Activated effector memory CD4-positive, alpha-beta T cell treated with anti-CD3 and anti-CD28 coated beads, Interleukin-2, amount 50 U/mL, for 16 hours (primary cell): ENCODE results near the gene CKB.
A peak's percentile ranks its signal among the peaks of the same experiment; 100 is the strongest.
"Not testable (repeated sequence)": the region's sequence is repeated elsewhere in the genome, so short reads cannot be mapped to it uniquely, and the experiment has no call there.

ENCODE experiments used
- DNase-seq: peaks from one replicate; pipeline ENCODE4 v3.0.0-alpha.2; 2020

CKB gene

DNA sequence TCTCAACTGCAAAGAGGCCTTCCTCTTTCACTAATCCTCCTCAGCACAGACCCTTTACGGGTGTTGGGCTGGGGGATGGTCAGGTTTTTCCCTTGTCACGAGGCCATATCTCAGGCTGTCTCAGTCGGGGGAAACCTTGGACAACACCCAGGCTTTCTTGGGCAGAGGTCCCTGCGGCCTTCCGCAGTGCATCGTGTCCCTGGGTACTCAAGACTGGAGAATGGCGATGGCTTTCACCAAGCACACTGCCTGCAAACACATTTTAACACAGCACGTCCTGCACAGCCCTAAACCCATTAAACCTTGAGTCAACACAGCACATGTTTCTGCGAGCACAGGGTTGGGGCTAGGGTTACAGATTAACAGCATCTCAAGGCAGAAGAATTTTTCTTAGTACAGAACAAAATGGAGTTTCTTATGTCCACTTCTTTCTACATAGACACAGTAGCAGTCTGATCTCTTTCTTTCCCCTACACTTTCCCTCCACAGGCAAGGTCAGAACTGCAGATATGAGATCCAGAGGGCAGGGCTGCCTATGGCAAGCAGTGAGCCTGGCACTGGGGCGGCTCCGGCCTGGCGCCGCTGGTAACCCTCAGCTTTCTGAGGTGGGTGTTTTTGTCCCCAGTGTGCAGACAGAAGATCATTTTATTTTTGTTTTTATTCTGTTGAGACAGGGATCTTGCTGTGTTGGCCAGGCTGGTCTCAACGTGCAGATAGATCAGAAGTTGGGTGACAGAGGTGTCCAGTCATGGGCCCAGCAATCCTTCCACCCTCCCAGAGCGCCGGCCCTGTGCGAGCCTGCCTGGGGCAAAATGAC, 3.0 kb upstream of the CKB start:
- DNase-seq = not testable (repeated sequence)

GRCh38 chr14:103524002-103524935, 1.6 kb upstream of the CKB start:
- DNase-seq = no peak

- DNase-seq = no peak
These were observed 935 bp upstream of the CKB start for GRCh38 chr14:103523575-103523954.

DNA sequence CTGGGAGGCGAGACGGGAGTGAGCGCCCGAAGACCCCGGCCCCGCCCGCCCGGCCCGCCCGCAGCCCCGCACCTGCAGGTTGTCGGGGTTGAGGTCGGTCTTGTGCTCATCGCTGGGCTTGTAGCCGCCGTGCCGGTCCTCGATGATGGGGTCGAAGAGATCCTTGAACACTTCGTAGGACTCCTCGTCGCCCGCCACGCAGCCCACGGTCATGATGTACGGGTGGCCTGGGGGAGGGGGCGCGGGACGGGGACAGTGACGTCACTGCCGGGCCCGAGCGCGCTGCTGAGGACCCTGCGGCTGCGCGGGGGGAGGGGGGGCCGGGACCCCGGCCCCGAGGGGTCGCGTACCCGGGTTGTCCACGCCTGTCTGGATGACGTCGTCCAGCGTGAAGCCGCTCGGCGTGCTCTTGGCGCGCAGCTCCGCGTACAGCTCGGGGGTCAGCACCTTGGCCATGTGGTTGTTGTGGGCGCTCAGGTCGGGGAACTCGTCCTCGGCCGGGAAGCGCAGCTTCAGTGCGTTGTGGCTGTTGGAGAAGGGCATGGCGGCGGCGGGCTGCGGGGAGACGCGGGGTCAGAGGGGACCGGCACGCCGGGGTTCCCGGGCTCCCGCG, 573 bp downstream of the CKB start:
- no peak for DNase-seq

GRCh38 chr14:103521438-103521950, 1.1 kb downstream of the CKB start:
- DNase-seq = no peak

GRCh38 chr14:103520657-103521437, 1.8 kb downstream of the CKB start:
- DNase-seq = peak; percentile 89

- no peak for DNase-seq
These were observed 2.4 kb downstream of the CKB start for GRCh38 chr14:103520269-103520656.

GRCh38 chr14:103519837-103520212, 2.8 kb downstream of the CKB start:
- DNase-seq = no peak

DNA sequence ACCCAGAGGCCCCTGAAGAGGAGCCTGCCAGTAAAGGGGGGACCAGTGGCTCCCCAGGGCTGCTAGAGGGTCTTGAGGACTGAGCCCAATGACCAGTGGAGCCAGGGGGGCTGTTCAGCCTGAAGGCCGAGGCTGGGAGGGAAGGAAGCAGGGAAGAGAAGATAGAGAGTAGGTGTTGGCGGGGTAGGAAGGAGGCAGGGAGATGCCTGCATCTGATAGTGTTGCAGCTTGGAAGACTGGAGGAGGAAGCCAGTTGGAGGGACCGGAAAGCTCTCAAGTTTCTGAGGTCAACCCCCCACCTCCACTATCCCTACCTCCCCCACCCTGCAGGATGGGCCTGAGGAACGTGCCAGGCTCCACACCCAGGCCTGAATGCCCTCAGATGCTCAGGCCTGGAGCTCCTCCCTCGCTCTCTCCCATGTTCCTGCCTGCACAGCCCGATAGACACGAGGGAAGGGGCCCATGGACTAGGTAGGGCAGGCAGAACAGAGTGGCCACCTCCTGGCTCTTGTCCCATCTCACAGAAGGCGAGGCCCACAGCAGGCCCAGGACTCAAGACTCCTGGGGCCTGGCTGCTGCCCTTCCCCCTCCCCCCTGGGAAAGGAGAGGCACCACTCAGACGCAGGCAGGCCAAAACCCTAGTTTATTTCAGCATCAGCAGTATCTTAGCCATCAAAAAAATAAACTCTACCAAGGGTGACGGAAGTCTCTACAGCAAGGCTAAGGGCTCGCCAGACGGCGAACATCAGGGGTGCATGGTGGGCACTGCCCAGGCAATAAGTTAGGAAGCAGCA, 3.4 kb downstream of the CKB start:
- DNase-seq = no peak

GRCh38 chr14:103518422-103519042, 4.1 kb downstream of the CKB start:
- peak; percentile 86 for DNase-seq

DNA sequence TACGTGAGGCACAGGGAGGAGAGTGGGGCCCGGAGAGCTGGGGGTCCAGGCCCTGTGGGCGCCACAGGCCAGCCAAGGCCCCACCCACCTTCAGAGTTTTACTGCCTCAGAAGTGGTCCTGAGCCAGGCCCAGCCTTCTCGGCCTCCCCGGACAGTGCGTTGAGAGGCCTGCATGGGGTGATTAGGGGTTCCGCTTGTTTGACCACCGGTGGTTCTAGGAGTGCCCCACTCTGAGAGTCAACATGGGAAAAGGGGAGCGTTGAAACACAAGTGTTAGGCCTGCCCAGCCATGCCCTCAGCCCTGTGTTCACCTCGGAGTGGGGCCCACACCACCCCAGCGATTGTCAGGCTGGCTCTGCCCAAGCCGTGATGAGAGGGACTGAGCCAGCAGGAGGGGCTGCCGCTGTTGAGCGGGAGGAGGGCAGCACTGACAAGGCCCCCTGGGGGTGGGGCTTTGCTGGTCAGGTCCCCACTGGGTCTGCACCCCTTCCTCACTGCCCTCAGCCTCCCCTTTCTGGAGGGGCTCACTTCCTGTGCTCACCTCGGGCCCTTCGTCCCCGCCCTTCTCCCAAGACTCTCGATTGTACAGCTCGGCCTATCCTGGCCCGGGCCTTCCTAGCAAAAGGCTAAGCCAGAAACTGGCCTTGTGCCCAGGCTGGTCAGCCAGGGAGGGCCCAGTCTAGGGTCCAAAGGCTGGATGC, 4.8 kb downstream of the CKB start:
- DNase-seq = peak; percentile 48

DNA sequence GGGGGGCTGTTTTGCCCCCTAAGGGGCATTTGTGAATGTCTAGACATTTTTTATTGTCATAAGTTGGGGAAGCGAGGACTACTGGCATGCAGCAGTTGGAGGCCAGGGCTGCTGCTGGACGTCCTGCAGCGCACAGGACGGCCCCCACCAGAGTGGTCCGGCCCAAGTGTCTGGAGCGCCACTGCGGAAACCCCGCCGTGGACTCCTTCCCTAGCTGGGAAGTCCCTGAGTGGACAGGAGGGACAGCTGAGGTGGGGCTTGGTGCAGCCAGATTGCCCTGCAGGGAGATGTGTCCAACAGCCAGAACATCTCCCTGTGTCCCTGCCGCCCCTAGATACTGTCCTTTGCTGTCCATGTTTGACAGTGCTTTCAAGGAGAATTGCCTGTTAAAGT, 5.5 kb downstream of the CKB start:
- peak; percentile 54 for DNase-seq

DNA sequence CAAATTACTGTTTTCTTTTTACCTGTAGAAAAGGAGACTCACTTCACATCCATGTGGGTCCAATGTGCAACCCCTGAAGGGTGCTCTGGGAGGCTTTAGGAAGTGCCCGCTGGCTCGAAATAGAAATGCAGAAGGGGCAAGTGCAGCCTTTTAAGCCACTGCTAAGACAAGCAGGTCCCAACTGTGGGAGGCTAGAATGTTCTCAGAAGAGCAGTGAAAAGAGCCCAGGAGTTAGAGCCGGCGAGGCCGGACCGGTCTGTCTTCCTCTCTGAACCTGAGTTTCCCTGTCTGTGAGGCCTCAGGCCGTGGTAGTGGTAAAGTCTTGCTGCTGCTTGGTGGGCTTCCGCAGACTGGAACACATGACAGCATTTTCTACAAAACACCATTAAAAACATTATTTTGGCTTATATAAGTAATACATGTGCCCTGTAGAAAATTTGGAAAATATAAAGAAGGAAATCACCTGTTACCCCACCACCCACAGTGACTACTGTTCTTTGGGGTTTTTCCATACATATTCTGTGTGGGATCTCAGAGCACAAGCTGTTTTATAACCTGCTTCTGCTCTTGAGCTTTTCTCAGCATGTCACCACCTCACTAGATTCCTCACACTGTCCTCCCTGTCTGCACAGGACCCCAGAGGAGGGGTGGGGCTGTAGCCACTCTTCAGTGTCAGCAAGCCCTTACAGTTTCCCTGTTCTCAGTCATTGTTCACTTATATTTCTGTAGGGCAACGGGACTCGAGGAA, 6.0 kb downstream of the CKB start:
- DNase-seq = peak; percentile 49

- DNase-seq = peak; percentile 56
These were observed 7.8 kb downstream of the CKB start for GRCh38 chr14:103514596-103515421.

- DNase-seq = peak; percentile 58
These were observed 9.7 kb downstream of the CKB start for GRCh38 chr14:103512701-103513611.

- peak; percentile 17 for DNase-seq
These were observed 10.4 kb downstream of the CKB start for GRCh38 chr14:103512180-103512579.
